GM12875 (cell line): Measurements from ENCODE around the gene PIGV.
"Not testable (repeated sequence)": the region's sequence is repeated elsewhere in the genome, so short reads cannot be mapped to it uniquely, and the experiment has no call there.

ENCODE experiments used
- H3K4me3 ChIP-seq: one replicate; pipeline ENCODE4 v1.5.1; 2011; ENCODE audit warnings: low read depth, low read length, control low read depth
- TF ChIP-seq, protein P1 (sequence below): IDR thresholded peaks from 2 replicates; pipeline ENCODE4 v1.5.1; 2011; ENCODE audit warnings: low read depth, mild to moderate bottlenecking, control low read depth, inconsistent platforms, low read length, moderate library complexity, borderline replicate concordance; ENCODE audit not compliant: insufficient read depth

The PIGV gene

DNA sequence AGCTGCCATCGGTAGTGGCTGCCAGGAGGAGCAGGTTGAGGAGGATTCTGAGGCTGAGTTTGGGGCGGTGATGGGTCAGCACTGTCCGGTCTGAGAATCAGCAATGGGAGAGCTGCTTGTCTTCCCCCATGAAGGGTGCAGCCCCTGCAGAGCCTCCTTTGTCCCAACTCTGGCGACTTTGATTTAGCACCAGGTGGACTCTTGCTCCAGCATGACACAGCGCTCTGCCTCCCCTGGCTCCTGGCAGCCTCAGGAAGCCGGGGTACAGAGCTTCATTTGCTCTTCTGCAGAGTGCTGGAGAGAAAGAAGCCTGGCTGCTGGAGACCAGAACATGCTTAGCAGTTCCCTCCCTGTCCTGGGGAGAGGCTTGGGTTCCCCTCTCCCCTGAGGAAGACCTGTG, 52.0 kb downstream of the PIGV start:
- H3K4me3 ChIP-seq, result no peak overlapping the region
- TF ChIP-seq, protein P1, sequence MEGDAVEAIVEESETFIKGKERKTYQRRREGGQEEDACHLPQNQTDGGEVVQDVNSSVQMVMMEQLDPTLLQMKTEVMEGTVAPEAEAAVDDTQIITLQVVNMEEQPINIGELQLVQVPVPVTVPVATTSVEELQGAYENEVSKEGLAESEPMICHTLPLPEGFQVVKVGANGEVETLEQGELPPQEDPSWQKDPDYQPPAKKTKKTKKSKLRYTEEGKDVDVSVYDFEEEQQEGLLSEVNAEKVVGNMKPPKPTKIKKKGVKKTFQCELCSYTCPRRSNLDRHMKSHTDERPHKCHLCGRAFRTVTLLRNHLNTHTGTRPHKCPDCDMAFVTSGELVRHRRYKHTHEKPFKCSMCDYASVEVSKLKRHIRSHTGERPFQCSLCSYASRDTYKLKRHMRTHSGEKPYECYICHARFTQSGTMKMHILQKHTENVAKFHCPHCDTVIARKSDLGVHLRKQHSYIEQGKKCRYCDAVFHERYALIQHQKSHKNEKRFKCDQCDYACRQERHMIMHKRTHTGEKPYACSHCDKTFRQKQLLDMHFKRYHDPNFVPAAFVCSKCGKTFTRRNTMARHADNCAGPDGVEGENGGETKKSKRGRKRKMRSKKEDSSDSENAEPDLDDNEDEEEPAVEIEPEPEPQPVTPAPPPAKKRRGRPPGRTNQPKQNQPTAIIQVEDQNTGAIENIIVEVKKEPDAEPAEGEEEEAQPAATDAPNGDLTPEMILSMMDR, result no peak

DNA sequence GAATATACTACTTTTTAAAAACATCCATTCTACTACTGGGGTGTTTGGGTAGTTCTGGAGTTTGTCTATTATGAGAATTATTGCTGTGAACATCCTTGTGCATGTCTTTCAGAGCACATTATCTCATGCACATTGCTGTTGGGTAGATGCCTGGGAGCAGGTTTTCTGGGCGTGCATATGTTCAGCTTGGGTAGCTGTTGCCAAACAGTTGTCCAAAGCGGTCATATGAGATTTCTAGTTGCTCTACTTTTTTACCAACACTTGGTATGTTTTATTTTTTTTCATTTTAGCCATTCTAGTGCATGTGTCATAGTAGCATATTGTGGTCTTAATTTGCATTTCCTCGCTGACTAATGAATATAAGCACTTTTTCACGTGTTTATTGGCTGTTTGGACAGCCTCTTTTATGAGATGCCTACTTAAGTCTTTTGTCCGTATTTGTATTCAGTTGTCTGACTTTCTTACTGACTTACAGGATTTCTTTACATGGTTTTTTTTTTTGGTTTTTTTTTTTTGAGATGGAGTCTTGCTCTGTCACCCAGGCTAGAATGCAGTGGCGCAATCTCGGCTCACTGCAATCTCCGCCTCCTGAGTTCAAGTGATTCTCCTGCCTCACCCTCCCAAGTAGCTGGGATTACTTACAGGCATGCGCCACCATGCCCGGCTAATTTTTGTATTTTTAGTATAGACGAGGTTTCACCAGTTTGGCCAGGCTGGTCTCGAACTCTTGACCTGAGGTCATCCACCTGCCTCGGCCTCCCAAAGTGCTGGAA, 56.9 kb downstream of the PIGV start:
- TF ChIP-seq, protein P1, result no peak

DNA sequence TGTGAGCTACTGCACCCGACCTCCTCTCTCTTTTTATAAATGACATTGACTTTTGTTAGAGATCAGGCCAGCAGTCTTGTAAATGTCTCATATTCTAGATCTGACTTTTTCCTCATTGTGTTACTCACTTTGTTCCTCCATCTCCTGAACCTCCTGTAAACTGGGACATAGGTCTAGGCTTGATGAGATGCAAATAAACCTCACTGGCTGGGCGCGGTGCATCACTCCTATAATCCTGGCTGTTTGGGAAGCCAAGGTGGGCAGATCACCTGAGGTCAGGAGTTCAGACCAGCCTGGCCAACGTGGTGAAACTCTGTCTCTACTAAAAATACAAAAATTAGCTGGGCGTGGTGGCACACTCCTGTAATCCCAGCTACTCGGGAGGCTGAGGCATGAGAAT, 60.1 kb downstream of the PIGV start:
- not testable (repeated sequence) for H3K4me3 ChIP-seq

More for the DNA sequence above, 56.9 kb downstream of the PIGV start:
- H3K4me3 ChIP-seq, result no peak overlapping the region
